ENCODE measurements around the gene CACNA1E.

DNA sequence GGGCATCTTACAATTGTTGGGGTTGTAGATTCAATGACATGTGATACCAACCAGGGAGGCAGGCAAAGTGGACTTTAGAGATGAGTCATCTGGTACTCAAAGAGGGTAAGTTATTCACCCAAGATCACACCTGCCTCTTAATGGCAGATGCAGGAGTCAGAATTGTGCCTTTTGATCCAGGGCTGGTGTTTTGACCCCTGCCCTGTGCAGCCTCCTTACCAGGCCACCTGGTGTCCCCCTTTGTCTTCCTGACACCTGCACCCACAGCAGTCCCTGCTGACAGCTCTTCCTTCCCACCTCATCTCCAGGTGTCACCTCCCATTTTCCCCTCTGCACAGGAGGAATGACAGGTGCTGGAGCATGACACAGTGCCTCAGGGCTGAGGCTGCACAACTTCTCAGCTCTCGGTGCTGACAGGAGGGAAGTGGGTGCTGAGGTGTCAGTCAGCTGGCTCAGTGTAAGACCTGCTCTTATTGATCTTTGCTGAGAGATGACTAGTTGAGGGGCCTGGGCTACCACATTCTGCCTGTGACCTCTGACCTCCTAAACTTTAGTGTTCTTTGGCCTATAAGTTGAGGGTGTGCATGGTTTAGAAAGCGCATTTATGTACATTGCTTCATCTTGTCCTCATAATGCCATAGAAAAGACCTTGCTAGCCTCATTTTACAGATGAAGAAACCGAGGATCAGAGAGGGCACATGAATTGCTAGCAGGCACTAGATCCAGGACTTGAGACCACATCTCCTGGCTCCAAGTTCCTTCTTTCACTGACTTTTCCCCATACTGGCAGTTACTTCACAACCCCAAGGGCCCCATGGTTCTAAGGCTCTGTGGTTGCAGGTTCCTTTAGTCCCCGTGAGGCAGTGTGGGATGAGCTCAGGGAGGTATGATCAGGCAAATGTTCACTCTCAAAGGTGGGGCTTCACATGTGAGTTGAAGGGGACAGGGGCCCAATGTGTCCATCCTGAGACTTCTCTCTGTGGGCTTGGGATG, 31.3 kb downstream of the CACNA1E start:
- TF ChIP-seq, protein P1, sequence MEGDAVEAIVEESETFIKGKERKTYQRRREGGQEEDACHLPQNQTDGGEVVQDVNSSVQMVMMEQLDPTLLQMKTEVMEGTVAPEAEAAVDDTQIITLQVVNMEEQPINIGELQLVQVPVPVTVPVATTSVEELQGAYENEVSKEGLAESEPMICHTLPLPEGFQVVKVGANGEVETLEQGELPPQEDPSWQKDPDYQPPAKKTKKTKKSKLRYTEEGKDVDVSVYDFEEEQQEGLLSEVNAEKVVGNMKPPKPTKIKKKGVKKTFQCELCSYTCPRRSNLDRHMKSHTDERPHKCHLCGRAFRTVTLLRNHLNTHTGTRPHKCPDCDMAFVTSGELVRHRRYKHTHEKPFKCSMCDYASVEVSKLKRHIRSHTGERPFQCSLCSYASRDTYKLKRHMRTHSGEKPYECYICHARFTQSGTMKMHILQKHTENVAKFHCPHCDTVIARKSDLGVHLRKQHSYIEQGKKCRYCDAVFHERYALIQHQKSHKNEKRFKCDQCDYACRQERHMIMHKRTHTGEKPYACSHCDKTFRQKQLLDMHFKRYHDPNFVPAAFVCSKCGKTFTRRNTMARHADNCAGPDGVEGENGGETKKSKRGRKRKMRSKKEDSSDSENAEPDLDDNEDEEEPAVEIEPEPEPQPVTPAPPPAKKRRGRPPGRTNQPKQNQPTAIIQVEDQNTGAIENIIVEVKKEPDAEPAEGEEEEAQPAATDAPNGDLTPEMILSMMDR (conservative IDR thresholded peaks at IDR 0.05; ENCODE audit: low read depth in 2 of 2): peak in 1 of 2 experiments; percentile 46; a peak in 2 of 4 replicates
- no peak for TF ChIP-seq EZH2 (IDR thresholded peaks at IDR 0.05; ENCODE audit: low read depth, unreplicated experiment)
- TF ChIP-seq CREB1 (CRISPR knock-in tag; IDR thresholded peaks at IDR 0.05; ENCODE audit: low read depth): no peak
- TF ChIP-seq JUNB (IDR thresholded peaks at IDR 0.05; ENCODE audit: unreplicated experiment): no peak
- TF ChIP-seq, protein P2, sequence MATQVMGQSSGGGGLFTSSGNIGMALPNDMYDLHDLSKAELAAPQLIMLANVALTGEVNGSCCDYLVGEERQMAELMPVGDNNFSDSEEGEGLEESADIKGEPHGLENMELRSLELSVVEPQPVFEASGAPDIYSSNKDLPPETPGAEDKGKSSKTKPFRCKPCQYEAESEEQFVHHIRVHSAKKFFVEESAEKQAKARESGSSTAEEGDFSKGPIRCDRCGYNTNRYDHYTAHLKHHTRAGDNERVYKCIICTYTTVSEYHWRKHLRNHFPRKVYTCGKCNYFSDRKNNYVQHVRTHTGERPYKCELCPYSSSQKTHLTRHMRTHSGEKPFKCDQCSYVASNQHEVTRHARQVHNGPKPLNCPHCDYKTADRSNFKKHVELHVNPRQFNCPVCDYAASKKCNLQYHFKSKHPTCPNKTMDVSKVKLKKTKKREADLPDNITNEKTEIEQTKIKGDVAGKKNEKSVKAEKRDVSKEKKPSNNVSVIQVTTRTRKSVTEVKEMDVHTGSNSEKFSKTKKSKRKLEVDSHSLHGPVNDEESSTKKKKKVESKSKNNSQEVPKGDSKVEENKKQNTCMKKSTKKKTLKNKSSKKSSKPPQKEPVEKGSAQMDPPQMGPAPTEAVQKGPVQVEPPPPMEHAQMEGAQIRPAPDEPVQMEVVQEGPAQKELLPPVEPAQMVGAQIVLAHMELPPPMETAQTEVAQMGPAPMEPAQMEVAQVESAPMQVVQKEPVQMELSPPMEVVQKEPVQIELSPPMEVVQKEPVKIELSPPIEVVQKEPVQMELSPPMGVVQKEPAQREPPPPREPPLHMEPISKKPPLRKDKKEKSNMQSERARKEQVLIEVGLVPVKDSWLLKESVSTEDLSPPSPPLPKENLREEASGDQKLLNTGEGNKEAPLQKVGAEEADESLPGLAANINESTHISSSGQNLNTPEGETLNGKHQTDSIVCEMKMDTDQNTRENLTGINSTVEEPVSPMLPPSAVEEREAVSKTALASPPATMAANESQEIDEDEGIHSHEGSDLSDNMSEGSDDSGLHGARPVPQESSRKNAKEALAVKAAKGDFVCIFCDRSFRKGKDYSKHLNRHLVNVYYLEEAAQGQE (IDR thresholded peaks at IDR 0.05; ENCODE audit: unreplicated experiment): no peak
- TF ChIP-seq POLR2AphosphoS5 (IDR thresholded peaks at IDR 0.05; ENCODE audit: low read depth): no peak
- no peak for TF ChIP-seq EZH2phosphoT487 (IDR thresholded peaks at IDR 0.05; ENCODE audit: unreplicated experiment)
- TF ChIP-seq, protein P3, sequence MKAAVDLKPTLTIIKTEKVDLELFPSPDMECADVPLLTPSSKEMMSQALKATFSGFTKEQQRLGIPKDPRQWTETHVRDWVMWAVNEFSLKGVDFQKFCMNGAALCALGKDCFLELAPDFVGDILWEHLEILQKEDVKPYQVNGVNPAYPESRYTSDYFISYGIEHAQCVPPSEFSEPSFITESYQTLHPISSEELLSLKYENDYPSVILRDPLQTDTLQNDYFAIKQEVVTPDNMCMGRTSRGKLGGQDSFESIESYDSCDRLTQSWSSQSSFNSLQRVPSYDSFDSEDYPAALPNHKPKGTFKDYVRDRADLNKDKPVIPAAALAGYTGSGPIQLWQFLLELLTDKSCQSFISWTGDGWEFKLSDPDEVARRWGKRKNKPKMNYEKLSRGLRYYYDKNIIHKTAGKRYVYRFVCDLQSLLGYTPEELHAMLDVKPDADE (IDR thresholded peaks at IDR 0.05): no peak
- TF ChIP-seq NANOG (IDR thresholded peaks at IDR 0.05; ENCODE audit: borderline replicate concordance): no peak
- TF ChIP-seq, protein P4, sequence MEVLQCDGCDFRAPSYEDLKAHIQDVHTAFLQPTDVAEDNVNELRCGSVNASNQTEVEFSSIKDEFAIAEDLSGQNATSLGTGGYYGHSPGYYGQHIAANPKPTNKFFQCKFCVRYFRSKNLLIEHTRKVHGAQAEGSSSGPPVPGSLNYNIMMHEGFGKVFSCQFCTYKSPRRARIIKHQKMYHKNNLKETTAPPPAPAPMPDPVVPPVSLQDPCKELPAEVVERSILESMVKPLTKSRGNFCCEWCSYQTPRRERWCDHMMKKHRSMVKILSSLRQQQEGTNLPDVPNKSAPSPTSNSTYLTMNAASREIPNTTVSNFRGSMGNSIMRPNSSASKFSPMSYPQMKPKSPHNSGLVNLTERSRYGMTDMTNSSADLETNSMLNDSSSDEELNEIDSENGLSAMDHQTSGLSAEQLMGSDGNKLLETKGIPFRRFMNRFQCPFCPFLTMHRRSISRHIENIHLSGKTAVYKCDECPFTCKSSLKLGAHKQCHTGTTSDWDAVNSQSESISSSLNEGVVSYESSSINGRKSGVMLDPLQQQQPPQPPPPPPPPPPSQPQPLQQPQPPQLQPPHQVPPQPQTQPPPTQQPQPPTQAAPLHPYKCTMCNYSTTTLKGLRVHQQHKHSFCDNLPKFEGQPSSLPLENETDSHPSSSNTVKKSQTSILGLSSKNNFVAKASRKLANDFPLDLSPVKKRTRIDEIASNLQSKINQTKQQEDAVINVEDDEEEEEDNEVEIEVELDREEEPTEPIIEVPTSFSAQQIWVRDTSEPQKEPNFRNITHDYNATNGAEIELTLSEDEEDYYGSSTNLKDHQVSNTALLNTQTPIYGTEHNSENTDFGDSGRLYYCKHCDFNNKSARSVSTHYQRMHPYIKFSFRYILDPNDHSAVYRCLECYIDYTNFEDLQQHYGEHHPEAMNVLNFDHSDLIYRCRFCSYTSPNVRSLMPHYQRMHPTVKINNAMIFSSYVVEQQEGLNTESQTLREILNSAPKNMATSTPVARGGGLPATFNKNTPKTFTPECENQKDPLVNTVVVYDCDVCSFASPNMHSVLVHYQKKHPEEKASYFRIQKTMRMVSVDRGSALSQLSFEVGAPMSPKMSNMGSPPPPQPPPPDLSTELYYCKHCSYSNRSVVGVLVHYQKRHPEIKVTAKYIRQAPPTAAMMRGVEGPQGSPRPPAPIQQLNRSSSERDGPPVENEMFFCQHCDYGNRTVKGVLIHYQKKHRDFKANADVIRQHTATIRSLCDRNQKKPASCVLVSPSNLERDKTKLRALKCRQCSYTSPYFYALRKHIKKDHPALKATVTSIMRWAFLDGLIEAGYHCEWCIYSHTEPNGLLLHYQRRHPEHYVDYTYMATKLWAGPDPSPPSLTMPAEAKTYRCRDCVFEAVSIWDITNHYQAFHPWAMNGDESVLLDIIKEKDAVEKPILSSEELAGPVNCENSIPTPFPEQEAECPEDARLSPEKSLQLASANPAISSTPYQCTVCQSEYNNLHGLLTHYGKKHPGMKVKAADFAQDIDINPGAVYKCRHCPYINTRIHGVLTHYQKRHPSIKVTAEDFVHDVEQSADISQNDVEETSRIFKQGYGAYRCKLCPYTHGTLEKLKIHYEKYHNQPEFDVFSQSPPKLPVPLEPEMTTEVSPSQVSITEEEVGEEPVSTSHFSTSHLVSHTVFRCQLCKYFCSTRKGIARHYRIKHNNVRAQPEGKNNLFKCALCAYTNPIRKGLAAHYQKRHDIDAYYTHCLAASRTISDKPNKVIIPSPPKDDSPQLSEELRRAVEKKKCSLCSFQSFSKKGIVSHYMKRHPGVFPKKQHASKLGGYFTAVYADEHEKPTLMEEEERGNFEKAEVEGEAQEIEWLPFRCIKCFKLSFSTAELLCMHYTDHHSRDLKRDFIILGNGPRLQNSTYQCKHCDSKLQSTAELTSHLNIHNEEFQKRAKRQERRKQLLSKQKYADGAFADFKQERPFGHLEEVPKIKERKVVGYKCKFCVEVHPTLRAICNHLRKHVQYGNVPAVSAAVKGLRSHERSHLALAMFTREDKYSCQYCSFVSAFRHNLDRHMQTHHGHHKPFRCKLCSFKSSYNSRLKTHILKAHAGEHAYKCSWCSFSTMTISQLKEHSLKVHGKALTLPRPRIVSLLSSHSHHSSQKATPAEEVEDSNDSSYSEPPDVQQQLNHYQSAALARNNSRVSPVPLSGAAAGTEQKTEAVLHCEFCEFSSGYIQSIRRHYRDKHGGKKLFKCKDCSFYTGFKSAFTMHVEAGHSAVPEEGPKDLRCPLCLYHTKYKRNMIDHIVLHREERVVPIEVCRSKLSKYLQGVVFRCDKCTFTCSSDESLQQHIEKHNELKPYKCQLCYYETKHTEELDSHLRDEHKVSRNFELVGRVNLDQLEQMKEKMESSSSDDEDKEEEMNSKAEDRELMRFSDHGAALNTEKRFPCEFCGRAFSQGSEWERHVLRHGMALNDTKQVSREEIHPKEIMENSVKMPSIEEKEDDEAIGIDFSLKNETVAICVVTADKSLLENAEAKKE (CRISPR knock-in tag; IDR thresholded peaks at IDR 0.05): no peak
- TF ChIP-seq STAT1 (IDR thresholded peaks at IDR 0.05; ENCODE audit: unreplicated experiment): no peak
- no peak for TF ChIP-seq ZNF114 (CRISPR knock-in tag; IDR thresholded peaks at IDR 0.05)
